Measurements from ENCODE around the gene PECR. TPM values are rescaled to one million over a fixed set of nuclear protein-coding genes. Genes with fewer than 3 reads are reported as not detected.

Gene PECR
- total and polyA plus RNA-seq, 2 of the 13 experiments (the other 11 are each of a cell fraction or from before 2014, with no cell fraction given): 151 to 153 TPM

DNA sequence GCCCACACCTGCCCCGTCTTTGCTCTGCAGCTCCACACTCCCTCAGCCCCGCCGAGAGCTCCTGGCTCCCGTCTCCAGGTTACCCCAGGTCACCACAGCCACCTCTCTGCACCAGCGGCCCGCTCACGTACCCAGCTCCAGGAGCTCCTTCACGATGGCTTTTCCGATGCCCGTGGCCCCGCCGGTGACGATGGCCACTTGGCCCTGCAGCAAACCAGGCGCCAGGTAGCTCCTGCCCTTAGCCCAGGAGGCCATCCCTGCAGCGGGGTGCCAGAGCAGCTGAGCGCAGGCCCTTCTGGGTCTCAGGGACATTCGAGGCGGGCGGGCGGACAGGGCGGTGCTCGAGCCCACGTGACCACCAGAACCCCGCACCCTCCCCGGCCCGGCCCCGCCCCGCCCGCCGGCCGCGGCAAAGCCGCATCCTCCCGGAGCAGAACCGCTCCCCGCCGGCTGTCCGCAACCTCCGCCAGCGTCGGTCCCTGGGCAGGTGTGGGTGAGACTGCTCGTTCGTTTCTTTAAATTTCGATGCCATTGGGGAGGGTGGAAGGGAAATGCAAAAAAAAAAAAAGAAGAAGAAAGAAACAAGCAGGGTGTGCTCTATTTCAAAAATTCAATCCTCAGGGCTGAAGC is at the start of gene PECR, which contains the start of gene TMEM169 (continued):
- TF ChIP-seq, protein P1, sequence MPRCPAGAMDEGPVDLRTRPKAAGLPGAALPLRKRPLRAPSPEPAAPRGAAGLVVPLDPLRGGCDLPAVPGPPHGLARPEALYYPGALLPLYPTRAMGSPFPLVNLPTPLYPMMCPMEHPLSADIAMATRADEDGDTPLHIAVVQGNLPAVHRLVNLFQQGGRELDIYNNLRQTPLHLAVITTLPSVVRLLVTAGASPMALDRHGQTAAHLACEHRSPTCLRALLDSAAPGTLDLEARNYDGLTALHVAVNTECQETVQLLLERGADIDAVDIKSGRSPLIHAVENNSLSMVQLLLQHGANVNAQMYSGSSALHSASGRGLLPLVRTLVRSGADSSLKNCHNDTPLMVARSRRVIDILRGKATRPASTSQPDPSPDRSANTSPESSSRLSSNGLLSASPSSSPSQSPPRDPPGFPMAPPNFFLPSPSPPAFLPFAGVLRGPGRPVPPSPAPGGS (CRISPR knock-in tag; IDR thresholded peaks at IDR 0.05): peak; percentile 98
- TF ChIP-seq SMYD3 (CRISPR knock-in tag; IDR thresholded peaks at IDR 0.05) (peak; percentile 85; the same call in 1 of the 2 replicates), HNRNPUL1 (IDR thresholded peaks at IDR 0.05; ENCODE audit: low read depth, low read length) (no peak), NFE2L2 (IDR thresholded peaks at IDR 0.05; ENCODE audit: low read length) (no peak), ZIK1 (CRISPR knock-in tag; IDR thresholded peaks at IDR 0.05; ENCODE audit: borderline replicate concordance, low read depth) (peak; percentile 92; the same call in 1 of the 2 replicates), ZNF777 (CRISPR knock-in tag; IDR thresholded peaks at IDR 0.05) (peak; percentile 64; the same call in 1 of the 2 replicates), NCOR1 (IDR thresholded peaks at IDR 0.05; ENCODE audit: borderline replicate concordance, low read length) (no peak; the same call in 1 of the 2 replicates), POLR2G (IDR thresholded peaks at IDR 0.05; ENCODE audit: low read depth, low read length) (peak; percentile 97), FOXA1 (IDR thresholded peaks at IDR 0.05) (no peak), FOXA1 (CRISPR knock-in tag; IDR thresholded peaks at IDR 0.05) (peak; percentile 52), ZNF577 (CRISPR knock-in tag; IDR thresholded peaks at IDR 0.05; ENCODE audit: borderline replicate concordance, low read depth) (0 out of 2 replicates have a peak, but pooled peaks have one; percentile 69), ZBTB7B (CRISPR knock-in tag; IDR thresholded peaks at IDR 0.05) (peak; percentile 94)
- TF ChIP-seq, protein P2, sequence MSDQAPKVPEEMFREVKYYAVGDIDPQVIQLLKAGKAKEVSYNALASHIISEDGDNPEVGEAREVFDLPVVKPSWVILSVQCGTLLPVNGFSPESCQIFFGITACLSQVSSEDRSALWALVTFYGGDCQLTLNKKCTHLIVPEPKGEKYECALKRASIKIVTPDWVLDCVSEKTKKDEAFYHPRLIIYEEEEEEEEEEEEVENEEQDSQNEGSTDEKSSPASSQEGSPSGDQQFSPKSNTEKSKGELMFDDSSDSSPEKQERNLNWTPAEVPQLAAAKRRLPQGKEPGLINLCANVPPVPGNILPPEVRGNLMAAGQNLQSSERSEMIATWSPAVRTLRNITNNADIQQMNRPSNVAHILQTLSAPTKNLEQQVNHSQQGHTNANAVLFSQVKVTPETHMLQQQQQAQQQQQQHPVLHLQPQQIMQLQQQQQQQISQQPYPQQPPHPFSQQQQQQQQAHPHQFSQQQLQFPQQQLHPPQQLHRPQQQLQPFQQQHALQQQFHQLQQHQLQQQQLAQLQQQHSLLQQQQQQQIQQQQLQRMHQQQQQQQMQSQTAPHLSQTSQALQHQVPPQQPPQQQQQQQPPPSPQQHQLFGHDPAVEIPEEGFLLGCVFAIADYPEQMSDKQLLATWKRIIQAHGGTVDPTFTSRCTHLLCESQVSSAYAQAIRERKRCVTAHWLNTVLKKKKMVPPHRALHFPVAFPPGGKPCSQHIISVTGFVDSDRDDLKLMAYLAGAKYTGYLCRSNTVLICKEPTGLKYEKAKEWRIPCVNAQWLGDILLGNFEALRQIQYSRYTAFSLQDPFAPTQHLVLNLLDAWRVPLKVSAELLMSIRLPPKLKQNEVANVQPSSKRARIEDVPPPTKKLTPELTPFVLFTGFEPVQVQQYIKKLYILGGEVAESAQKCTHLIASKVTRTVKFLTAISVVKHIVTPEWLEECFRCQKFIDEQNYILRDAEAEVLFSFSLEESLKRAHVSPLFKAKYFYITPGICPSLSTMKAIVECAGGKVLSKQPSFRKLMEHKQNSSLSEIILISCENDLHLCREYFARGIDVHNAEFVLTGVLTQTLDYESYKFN (CRISPR knock-in tag; conservative IDR thresholded peaks at IDR 0.05): peak; percentile 60
- TF ChIP-seq, protein P3, sequence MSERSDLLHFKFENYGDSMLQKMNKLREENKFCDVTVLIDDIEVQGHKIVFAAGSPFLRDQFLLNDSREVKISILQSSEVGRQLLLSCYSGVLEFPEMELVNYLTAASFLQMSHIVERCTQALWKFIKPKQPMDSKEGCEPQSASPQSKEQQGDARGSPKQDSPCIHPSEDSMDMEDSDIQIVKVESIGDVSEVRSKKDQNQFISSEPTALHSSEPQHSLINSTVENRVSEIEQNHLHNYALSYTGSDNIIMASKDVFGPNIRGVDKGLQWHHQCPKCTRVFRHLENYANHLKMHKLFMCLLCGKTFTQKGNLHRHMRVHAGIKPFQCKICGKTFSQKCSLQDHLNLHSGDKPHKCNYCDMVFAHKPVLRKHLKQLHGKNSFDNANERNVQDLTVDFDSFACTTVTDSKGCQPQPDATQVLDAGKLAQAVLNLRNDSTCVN (CRISPR knock-in tag; IDR thresholded peaks at IDR 0.05; ENCODE audit: borderline replicate concordance): peak; percentile 88
- TF ChIP-seq, protein P4, sequence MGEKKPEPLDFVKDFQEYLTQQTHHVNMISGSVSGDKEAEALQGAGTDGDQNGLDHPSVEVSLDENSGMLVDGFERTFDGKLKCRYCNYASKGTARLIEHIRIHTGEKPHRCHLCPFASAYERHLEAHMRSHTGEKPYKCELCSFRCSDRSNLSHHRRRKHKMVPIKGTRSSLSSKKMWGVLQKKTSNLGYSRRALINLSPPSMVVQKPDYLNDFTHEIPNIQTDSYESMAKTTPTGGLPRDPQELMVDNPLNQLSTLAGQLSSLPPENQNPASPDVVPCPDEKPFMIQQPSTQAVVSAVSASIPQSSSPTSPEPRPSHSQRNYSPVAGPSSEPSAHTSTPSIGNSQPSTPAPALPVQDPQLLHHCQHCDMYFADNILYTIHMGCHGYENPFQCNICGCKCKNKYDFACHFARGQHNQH (CRISPR knock-in tag; IDR thresholded peaks at IDR 0.05): peak; percentile 92
- TF ChIP-seq, protein P5, sequence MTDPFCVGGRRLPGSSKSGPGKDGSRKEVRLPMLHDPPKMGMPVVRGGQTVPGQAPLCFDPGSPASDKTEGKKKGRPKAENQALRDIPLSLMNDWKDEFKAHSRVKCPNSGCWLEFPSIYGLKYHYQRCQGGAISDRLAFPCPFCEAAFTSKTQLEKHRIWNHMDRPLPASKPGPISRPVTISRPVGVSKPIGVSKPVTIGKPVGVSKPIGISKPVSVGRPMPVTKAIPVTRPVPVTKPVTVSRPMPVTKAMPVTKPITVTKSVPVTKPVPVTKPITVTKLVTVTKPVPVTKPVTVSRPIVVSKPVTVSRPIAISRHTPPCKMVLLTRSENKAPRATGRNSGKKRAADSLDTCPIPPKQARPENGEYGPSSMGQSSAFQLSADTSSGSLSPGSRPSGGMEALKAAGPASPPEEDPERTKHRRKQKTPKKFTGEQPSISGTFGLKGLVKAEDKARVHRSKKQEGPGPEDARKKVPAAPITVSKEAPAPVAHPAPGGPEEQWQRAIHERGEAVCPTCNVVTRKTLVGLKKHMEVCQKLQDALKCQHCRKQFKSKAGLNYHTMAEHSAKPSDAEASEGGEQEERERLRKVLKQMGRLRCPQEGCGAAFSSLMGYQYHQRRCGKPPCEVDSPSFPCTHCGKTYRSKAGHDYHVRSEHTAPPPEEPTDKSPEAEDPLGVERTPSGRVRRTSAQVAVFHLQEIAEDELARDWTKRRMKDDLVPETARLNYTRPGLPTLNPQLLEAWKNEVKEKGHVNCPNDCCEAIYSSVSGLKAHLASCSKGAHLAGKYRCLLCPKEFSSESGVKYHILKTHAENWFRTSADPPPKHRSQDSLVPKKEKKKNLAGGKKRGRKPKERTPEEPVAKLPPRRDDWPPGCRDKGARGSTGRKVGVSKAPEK (CRISPR knock-in tag; IDR thresholded peaks at IDR 0.05; ENCODE audit: borderline replicate concordance): peak; percentile 97; the same call in 1 of the 2 replicates
- TF ChIP-seq, protein P6, sequence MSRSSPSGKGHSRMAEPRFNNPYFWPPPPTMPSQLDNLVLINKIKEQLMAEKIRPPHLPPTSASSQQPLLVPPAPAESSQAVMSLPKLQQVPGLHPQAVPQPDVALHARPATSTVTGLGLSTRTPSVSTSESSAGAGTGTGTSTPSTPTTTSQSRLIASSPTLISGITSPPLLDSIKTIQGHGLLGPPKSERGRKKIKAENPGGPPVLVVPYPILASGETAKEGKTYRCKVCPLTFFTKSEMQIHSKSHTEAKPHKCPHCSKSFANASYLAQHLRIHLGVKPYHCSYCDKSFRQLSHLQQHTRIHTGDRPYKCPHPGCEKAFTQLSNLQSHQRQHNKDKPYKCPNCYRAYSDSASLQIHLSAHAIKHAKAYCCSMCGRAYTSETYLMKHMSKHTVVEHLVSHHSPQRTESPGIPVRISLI (CRISPR knock-in tag; IDR thresholded peaks at IDR 0.05; ENCODE audit: borderline replicate concordance): peak; percentile 74; the same call in 1 of the 2 replicates
